ENCODE results near the gene C16orf90.

- TF ChIP-seq CTCF (conservative IDR thresholded peaks at IDR 0.05; ENCODE audit: low read length) (no peak), EZH2phosphoT487 (IDR thresholded peaks at IDR 0.05; ENCODE audit: borderline replicate concordance, low read depth, low read length) (no peak)
Observed at GRCh38 chr16:3454631-3455147, 40.6 kb downstream of the C16orf90 start.

All from OCI-LY7 (cell line).